Activated T-cell treated with anti-CD3 and anti-CD28 coated beads for 48 hours (primary cell): ENCODE measurements around the gene FBRSL1.
"Not testable (repeated sequence)": the region's sequence is repeated elsewhere in the genome, so short reads cannot be mapped to it uniquely, and the experiment has no call there.

ENCODE experiments used
- DNase-seq: peaks from one replicate; pipeline ENCODE4 v3.0.0-alpha.2; 2020; ENCODE audit warnings: low read depth

The FBRSL1 gene

GRCh38 chr12:132525833-132526455 lies 36.0 kb downstream of the FBRSL1 start:
- DNase-seq: no peak

- no peak for DNase-seq
Measured at GRCh38 chr12:132527186-132527882, 37.4 kb downstream of the FBRSL1 start.

- DNase-seq: no peak
Measured at GRCh38 chr12:132527883-132528264, 37.9 kb downstream of the FBRSL1 start.

GRCh38 chr12:132528564-132529106 lies 38.7 kb downstream of the FBRSL1 start:
- DNase-seq: no peak

- DNase-seq: no peak
Measured at GRCh38 chr12:132529156-132529839, 39.3 kb downstream of the FBRSL1 start.

GRCh38 chr12:132529906-132530305 lies 40.0 kb downstream of the FBRSL1 start:
- no peak for DNase-seq

- no peak for DNase-seq
Measured at GRCh38 chr12:132530447-132530846, 40.5 kb downstream of the FBRSL1 start.

- DNase-seq: no peak
Measured at GRCh38 chr12:132530851-132531250, 40.9 kb downstream of the FBRSL1 start.

- not testable (repeated sequence) for DNase-seq
Measured at GRCh38 chr12:132532711-132533583, 43.0 kb downstream of the FBRSL1 start.

GRCh38 chr12:132533584-132533958 lies 43.6 kb downstream of the FBRSL1 start:
- no peak for DNase-seq

GRCh38 chr12:132534076-132534475 lies 44.1 kb downstream of the FBRSL1 start:
- no peak for DNase-seq

- no peak for DNase-seq
Measured at GRCh38 chr12:132535019-132535418, 45.1 kb downstream of the FBRSL1 start.

- no peak for DNase-seq
Measured at GRCh38 chr12:132536102-132536876, 46.3 kb downstream of the FBRSL1 start.

- no peak for DNase-seq
Measured at GRCh38 chr12:132537049-132537448, 47.1 kb downstream of the FBRSL1 start.

- DNase-seq: no peak
Measured at GRCh38 chr12:132537836-132538662, 48.1 kb downstream of the FBRSL1 start.

- DNase-seq: no peak
Measured at GRCh38 chr12:132538663-132538990, 48.7 kb downstream of the FBRSL1 start.

- DNase-seq: no peak
Measured at GRCh38 chr12:132539016-132539773, 49.2 kb downstream of the FBRSL1 start.

GRCh38 chr12:132540436-132540835 lies 50.5 kb downstream of the FBRSL1 start:
- DNase-seq: no peak

- DNase-seq: no peak
Measured at GRCh38 chr12:132541200-132541599, 51.2 kb downstream of the FBRSL1 start.

- no peak for DNase-seq
Measured at GRCh38 chr12:132541996-132542395, 52.0 kb downstream of the FBRSL1 start.
